Nucleus accumbens (tissue), 56 donors: ENCODE data around the gene AXIN1.

ENCODE experiments used
- DNase-seq, 56 donors: peaks; one replicate each; lab custom pipeline; 2025; lab: John Stamatoyannopoulos, UW

The AXIN1 gene

GRCh38 chr16:352547-353403 is at the start of gene AXIN1:
AXIN1 (minus strand) TSS chr16:352723; CDS start chr16:347025, 5,698 bp downstream.
- peak; percentile 55 to 99 (median 91) for DNase-seq

GRCh38 chr16:401468-402348 is 49.2 kb upstream of the AXIN1 start, which contains the start of gene DECR2:
DECR2 (plus strand) TSS chr16:401885; CDS start chr16:401964, 79 bp downstream.
- peak in 55 of 56 donors; percentile 65 to 98 (median 93) for DNase-seq

- DNase-seq, result no peak
Observed at GRCh38 chr16:400061-400591, 47.6 kb upstream of the AXIN1 start.

GRCh38 chr16:399340-400019 is 47.0 kb upstream of the AXIN1 start:
- no peak for DNase-seq

- no peak for DNase-seq
Observed at GRCh38 chr16:398561-399339, 46.2 kb upstream of the AXIN1 start.

- DNase-seq, result peak in 45 of 56 donors; percentile 12 to 78 (median 34)
Observed at GRCh38 chr16:397736-398332, 45.3 kb upstream of the AXIN1 start.

- peak in 4 of 56 donors; percentile 19 to 42 (median 22) for DNase-seq
Observed at GRCh38 chr16:397135-397661, 44.7 kb upstream of the AXIN1 start, which contains the start of gene NME4. NME4 (plus strand) TSS chr16:397199; CDS start chr16:397223, 24 bp downstream.

GRCh38 chr16:396605-397004 is 44.1 kb upstream of the AXIN1 start:
- DNase-seq, result peak in 24 of 56 donors; percentile 2 to 64 (median 30)

- DNase-seq, result no peak
Observed at GRCh38 chr16:396199-396598, 43.7 kb upstream of the AXIN1 start.

- no peak for DNase-seq
Observed at GRCh38 chr16:392450-393030, 40.0 kb upstream of the AXIN1 start.

GRCh38 chr16:391885-392335 is 39.4 kb upstream of the AXIN1 start:
- DNase-seq, result peak in 37 of 56 donors; percentile 1 to 66 (median 34)

- DNase-seq, result no peak
Observed at GRCh38 chr16:389352-389751, 36.8 kb upstream of the AXIN1 start.

- DNase-seq, result peak in 2 of 56 donors; percentile 15 to 25
Observed at GRCh38 chr16:387761-388666, 35.5 kb upstream of the AXIN1 start.

GRCh38 chr16:386641-387156 is 34.2 kb upstream of the AXIN1 start:
- peak in 34 of 56 donors; percentile 4 to 76 (median 36) for DNase-seq

- no peak for DNase-seq
Observed at GRCh38 chr16:383326-384051, 31.0 kb upstream of the AXIN1 start.
